Measurements from ENCODE around the gene PRKCE. TPM values are rescaled to one million over a fixed set of nuclear protein-coding genes. Genes with fewer than 3 reads are reported as not detected.

Gene PRKCE
- total and polyA plus RNA-seq, 4 donors = 2.5 to 38.6 (median 5.8) TPM

DNA sequence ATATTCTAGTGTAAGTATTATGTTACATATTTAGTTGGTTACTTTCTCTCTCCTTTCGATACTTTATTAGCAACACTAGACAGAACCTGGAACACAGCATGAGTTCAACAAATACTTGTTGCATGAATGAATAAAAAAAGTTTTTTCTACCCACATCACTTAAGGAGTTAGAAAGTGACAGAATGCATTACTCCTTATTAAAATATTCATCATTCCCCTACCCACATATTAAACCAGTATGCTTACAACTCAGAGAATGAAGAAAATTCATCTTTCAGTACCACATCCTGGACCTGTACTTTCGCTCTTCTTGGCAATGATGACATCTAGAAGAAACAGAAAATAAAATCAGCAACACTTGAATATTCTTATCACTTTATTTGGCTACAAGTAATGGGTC, 46.4 kb upstream of the PRKCE start:
- H3K9ac ChIP-seq (ENCODE audit: low read depth in 1 of 2, low read length in 2 of 2) = no peak overlapping the region
- H3K36me3 ChIP-seq (ENCODE audit: control insufficient read depth in 4 of 4, insufficient read depth in 3 of 4, low read depth in 1 of 4, low read length in 3 of 4) = peaks cover 3 to 24% (median 19%) of the 10 kb centered on the region in 4 donors
- WGBS = 96% methylated on average over 2 of the region's 2 CpGs

DNA sequence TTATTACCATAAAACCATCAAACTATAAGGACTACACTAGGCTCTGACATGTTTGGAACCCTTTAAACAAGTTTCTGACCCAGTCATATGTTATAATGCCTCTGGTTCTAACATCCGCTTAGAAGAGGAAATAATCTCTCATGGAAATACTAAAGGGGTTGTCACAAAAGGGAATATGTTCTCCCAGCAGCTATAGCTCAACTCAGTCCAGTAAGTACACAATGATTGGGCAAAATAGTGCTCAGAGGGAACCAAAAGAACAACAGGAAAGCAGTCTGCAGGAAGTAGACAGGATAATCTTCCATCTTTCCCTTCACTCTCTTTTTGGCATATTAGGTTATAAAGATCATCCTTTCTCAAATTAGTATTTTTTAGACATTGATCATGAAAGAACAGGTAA, 44.7 kb upstream of the PRKCE start:
- no peak overlapping the region for H3K9ac ChIP-seq (ENCODE audit: low read depth in 1 of 2, low read length in 2 of 2)

More for the DNA sequence above, 46.4 kb upstream of the PRKCE start:
- Histone ChIP-seq H3K4me1 (ENCODE audit: control insufficient read depth in 4 of 4, insufficient read depth in 4 of 4, low read length in 3 of 4) (peaks cover 0 to 9% (median 6%) of the 10 kb centered on the region in 4 donors), H3K4me3 (ENCODE audit: low read depth in 1 of 3, low read length in 3 of 3) (no peak overlapping the region), H3K27ac (ENCODE audit: low read depth in 1 of 2, low read length in 2 of 2) (no peak overlapping the region), H3K9me3 (ENCODE audit: control insufficient read depth in 4 of 4, low read length in 3 of 4) (no peaks in the 10 kb centered on the region), H3K27me3 (ENCODE audit: control insufficient read depth in 4 of 4, insufficient read depth in 4 of 4, low read length in 3 of 4) (no peaks in the 10 kb centered on the region)
- TF ChIP-seq, protein P1, sequence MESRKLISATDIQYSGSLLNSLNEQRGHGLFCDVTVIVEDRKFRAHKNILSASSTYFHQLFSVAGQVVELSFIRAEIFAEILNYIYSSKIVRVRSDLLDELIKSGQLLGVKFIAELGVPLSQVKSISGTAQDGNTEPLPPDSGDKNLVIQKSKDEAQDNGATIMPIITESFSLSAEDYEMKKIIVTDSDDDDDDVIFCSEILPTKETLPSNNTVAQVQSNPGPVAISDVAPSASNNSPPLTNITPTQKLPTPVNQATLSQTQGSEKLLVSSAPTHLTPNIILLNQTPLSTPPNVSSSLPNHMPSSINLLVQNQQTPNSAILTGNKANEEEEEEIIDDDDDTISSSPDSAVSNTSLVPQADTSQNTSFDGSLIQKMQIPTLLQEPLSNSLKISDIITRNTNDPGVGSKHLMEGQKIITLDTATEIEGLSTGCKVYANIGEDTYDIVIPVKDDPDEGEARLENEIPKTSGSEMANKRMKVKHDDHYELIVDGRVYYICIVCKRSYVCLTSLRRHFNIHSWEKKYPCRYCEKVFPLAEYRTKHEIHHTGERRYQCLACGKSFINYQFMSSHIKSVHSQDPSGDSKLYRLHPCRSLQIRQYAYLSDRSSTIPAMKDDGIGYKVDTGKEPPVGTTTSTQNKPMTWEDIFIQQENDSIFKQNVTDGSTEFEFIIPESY (IDR thresholded peaks at IDR 0.05) = no peak
- no peak for TF ChIP-seq FOXA2 (IDR thresholded peaks at IDR 0.05)
- no peak for TF ChIP-seq RAD21 (IDR thresholded peaks at IDR 0.05)
- TF ChIP-seq HNF4G (IDR thresholded peaks at IDR 0.05) = no peak
- TF ChIP-seq, protein P2, sequence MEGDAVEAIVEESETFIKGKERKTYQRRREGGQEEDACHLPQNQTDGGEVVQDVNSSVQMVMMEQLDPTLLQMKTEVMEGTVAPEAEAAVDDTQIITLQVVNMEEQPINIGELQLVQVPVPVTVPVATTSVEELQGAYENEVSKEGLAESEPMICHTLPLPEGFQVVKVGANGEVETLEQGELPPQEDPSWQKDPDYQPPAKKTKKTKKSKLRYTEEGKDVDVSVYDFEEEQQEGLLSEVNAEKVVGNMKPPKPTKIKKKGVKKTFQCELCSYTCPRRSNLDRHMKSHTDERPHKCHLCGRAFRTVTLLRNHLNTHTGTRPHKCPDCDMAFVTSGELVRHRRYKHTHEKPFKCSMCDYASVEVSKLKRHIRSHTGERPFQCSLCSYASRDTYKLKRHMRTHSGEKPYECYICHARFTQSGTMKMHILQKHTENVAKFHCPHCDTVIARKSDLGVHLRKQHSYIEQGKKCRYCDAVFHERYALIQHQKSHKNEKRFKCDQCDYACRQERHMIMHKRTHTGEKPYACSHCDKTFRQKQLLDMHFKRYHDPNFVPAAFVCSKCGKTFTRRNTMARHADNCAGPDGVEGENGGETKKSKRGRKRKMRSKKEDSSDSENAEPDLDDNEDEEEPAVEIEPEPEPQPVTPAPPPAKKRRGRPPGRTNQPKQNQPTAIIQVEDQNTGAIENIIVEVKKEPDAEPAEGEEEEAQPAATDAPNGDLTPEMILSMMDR (IDR thresholded peaks at IDR 0.05; ENCODE audit: low read depth, low read length, missing input control) = no peak
- no peak for DNase-seq (ENCODE audit: low spot score)

DNA sequence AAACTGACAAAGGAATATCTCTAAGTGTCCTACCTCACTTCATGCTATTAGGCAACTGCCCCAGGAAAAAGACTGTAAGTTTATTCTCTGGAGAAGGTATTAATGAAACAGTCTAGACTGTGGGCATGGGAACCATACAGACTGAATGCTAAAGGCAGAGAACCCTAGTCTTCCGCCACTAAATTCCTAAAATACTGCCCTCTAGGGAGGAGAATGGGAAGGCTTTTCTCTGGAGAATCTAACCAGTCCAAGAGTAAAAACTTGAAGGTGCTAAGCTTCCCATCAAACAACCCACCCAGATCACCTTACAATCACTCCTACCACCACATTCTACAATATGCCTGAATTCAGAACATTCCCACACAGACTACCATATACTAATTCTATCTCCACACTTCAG, 43.8 kb upstream of the PRKCE start:
- H3K9me3 ChIP-seq (ENCODE audit: control insufficient read depth in 4 of 4, low read length in 3 of 4) = no peaks in the 10 kb centered on the region
- H3K27ac ChIP-seq (ENCODE audit: low read depth in 1 of 2, low read length in 2 of 2) = no peak overlapping the region
- peaks cover 0 to 12% (median 8%) of the 10 kb centered on the region in 4 donors for H3K4me1 ChIP-seq (ENCODE audit: control insufficient read depth in 4 of 4, insufficient read depth in 4 of 4, low read length in 3 of 4)
- peaks cover 0 to 13% (median 3%) of the 10 kb centered on the region in 4 donors for H3K36me3 ChIP-seq (ENCODE audit: control insufficient read depth in 4 of 4, insufficient read depth in 3 of 4, low read depth in 1 of 4, low read length in 3 of 4)
- no peak for DNase-seq (ENCODE audit: low spot score)
- no peak overlapping the region for H3K4me3 ChIP-seq (ENCODE audit: low read depth in 1 of 3, low read length in 3 of 3)
- no peak for TF ChIP-seq GABPA (IDR thresholded peaks at IDR 0.05 in 1 of 2, conservative IDR thresholded peaks at IDR 0.05 in 1 of 2)
- TF ChIP-seq, protein P2 (IDR thresholded peaks at IDR 0.05; ENCODE audit: low read depth, low read length, missing input control) = peak; percentile 12
- TF ChIP-seq, protein P1 (IDR thresholded peaks at IDR 0.05) = no peak
- no peak for TF ChIP-seq JUND (IDR thresholded peaks at IDR 0.05)
- no peak for TF ChIP-seq FOXA2 (IDR thresholded peaks at IDR 0.05)
- TF ChIP-seq RAD21 (IDR thresholded peaks at IDR 0.05) = peak in 1 of 2 donors; percentile 44
- no peak for TF ChIP-seq HNF4G (IDR thresholded peaks at IDR 0.05)
- 95% methylated on average over 1 of the region's 1 CpG for WGBS
- no peak overlapping the region for H3K9ac ChIP-seq (ENCODE audit: low read depth in 1 of 2, low read length in 2 of 2)
- no peaks in the 10 kb centered on the region for H3K27me3 ChIP-seq (ENCODE audit: control insufficient read depth in 4 of 4, insufficient read depth in 4 of 4, low read length in 3 of 4)

More for the DNA sequence above, 44.7 kb upstream of the PRKCE start:
- Histone ChIP-seq H3K36me3 (ENCODE audit: control insufficient read depth in 4 of 4, insufficient read depth in 3 of 4, low read depth in 1 of 4, low read length in 3 of 4) (peaks cover under 1 to 14% (median 5%) of the 10 kb centered on the region in 4 donors), H3K27ac (ENCODE audit: low read depth in 1 of 2, low read length in 2 of 2) (no peak overlapping the region), H3K4me1 (ENCODE audit: control insufficient read depth in 4 of 4, insufficient read depth in 4 of 4, low read length in 3 of 4) (peaks cover 0 to 12% (median 8%) of the 10 kb centered on the region in 4 donors), H3K4me3 (ENCODE audit: low read depth in 1 of 3, low read length in 3 of 3) (no peak overlapping the region), H3K27me3 (ENCODE audit: control insufficient read depth in 4 of 4, insufficient read depth in 4 of 4, low read length in 3 of 4) (no peaks in the 10 kb centered on the region), H3K9me3 (ENCODE audit: control insufficient read depth in 4 of 4, low read length in 3 of 4) (no peaks in the 10 kb centered on the region)
- WGBS = 74% methylated on average over 1 of the region's 1 CpG
- TF ChIP-seq GABPA (IDR thresholded peaks at IDR 0.05 in 1 of 2, conservative IDR thresholded peaks at IDR 0.05 in 1 of 2) (no peak), FOXA1 (IDR thresholded peaks at IDR 0.05) (no peak)
- TF ChIP-seq, protein P3, sequence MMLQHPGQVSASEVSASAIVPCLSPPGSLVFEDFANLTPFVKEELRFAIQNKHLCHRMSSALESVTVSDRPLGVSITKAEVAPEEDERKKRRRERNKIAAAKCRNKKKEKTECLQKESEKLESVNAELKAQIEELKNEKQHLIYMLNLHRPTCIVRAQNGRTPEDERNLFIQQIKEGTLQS (IDR thresholded peaks at IDR 0.05) = no peak
- DNase-seq (ENCODE audit: low spot score) = no peak

Measured in liver (tissue), 9 donors.